Measurements from ENCODE around the gene PIP5KL1.

Gene PIP5KL1

GRCh38 chr9:127912882-127913281, 17.7 kb downstream of the PIP5KL1 start:
- no peak for DNase-seq

- no peak for DNase-seq
Measured at GRCh38 chr9:127912296-127912695, 18.3 kb downstream of the PIP5KL1 start.

- DNase-seq, result peak; percentile 69
Measured at GRCh38 chr9:127910613-127911205, 19.9 kb downstream of the PIP5KL1 start.

DNA sequence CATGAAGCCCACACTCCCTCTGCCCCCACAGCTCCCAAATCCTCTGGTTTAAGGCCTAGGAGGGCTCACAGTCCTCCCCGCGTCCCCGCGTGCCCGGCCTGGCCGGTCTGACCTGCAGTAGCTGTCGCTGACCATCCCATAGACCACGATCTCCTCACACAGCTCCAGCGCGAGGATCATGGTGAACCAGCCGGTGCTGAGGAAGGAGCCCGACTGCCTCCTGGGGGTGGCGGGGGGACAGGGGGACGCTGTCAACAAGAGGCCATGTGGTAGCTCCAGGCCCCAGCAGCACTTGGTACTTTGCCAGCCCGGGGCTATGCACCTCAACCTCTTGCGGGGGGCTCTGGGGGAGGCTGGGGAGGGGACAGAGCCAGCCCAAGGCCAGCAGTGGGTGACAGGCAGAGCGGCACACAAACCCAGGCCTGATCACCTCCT, 20.7 kb downstream of the PIP5KL1 start:
- no peak for DNase-seq

- DNase-seq, result no peak
Measured at GRCh38 chr9:127908660-127908926, 22.0 kb downstream of the PIP5KL1 start.

DNA sequence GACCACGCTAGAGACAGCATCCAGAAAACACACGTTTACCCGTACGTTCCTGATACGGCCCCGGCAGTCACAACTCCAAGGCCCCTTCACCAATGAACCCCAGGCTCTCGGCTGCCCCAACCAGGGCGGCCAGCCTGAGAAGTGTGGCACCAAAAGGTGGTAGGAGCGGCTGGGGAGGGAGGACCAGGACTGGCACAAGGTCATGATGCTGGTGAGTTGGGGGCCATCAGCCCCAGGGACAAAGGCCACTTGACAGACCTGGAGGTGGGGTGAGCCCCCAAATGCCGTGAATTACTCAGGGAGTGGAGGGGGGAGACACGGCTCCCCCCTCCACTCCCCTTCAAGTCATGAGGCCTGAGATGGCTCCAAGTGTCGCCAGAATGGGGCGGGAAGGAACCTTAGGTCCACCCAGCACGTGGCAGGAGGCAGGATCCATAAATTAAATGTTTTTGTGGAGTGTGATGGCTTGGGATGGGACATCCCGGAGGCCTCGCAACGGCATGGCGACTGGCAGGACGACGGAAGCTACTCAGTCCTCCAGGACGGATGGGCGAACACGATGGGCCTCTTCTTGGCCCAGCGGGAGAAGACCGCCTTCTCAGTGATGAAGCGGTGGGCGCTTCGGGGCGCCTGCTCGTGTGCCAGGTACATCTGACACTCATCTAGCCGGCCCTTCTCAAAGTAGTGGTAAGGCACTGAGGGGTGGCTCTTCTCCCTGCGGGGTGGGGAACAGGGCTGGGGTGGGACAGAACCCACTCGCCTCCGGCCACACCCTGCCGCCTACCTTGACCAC, 22.5 kb downstream of the PIP5KL1 start:
- no peak for DNase-seq

GRCh38 chr9:127905788-127906191, 24.8 kb downstream of the PIP5KL1 start:
- no peak for DNase-seq

DNA sequence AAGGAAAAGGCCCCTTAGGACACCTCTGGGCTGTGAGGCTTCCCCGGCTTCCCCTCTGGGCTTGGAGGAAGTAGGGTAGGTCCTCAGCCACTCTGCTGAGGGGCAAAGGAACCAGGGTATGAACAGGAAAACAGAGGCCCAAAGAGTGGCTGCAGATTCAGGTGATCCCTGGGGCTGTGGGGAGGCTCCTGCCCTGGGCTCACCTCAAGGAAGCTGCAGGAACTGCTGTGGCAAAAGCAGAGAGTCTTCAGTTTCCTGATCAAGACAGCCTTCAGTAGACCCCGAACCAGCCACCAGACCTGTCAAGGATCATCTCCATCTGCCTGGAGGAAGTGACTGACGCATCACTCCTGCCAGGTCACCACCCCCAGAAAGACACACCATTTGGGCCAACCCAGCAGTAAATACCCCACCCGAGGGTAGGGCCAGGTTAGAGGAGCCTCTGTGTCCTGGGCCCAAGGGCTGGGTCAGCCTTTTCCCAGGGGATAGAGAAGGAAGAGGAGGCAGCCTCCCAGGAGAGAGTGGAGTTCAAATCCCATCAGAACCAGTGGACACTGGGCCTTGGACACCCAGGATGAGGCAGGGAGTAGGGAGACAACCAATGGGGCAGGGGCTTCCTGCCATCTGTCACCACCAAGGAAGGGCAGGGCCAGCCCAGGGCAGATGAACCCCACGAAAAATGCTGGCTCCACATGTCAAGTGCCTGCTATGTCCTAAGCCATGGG, 25.4 kb downstream of the PIP5KL1 start:
- no peak for DNase-seq

- no peak for DNase-seq
Measured at GRCh38 chr9:127904561-127905003, 26.0 kb downstream of the PIP5KL1 start.

DNA sequence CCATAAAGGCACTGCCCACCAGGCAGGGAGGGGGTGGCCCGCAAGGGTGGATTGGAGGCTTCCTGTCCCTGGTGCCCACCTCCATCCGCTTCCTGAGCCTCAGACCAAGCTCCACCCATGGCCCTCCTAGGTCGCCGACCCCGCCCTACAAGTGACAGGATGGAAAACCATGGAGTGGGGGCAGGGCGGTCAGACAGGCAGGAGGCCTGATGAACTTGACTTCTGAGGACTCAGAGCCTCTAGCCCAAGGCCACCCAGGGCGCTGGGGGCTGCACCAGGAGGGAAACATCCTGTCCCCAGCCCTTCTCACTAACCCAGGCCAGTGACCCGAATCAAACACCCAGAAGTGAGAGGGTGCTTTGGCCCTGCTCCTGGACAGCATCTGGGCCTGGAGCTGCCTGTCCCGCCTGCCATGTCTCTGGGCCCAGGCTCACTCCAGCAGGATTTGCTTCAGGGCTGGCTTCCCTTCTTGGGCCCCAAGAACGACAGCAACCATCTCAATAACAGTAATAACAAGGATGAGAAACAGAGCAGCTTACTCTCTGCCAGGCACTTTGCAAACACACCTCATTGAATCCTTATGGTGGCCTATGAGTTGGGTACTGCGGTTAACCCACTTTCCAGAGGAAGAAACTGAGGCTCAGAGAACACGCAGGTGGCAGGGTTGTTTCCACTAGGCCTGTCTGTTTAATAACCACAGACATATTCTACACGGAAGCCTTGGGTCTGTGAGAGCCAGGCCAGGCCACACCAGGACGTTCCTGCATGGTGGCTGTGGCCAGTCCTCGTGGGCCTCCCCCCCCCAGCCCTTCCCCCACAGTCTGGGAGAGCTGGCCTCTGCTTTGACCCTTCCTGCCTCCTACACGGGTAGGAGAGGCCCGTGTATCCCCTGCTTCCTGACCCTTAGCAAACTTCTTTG, 26.8 kb downstream of the PIP5KL1 start:
- peak; percentile 49 for DNase-seq

- DNase-seq, result peak; percentile 78
Measured at GRCh38 chr9:127899128-127899943, 31.2 kb downstream of the PIP5KL1 start, which contains the start of gene ST6GALNAC6. TSS of gene ST6GALNAC6 (minus strand) at chr9:127899603. CDS start at chr9:127897981, 1,622 bp downstream.

DNA sequence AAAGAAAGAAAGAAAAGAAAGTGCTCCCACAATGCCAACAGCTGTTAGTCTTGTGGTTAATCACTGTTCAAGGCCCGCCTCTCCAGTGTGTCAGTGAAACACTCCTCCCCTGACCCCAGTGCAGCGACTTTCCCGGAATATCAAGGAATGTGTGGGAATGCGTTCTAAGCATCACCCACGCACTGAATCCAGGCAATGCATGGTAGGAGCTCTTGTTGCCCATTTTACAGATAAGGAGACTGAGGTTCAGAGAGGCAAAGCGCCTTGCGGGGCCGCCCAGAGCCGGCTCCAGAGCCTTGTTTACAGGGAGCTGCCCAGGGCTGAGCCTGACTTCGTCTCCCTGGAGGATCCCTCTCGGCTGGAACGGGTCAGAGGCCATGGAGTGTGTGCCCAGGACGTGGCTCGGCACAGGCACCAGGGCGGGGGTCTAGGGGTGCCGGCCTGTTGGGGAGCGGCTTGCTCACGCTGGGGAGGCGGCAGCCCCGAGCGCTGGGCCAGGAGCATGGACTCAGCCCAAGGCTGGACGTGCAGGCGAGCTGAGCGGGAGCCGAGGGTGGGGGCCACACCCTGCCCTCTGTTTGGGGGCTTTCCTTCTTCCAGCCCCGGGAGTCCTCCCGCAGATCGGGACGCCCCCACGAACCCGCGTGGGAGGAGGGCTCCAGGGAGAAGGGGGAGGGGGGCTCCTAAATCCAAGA, 32.0 kb downstream of the PIP5KL1 start:
- DNase-seq, result peak; percentile 36

DNA sequence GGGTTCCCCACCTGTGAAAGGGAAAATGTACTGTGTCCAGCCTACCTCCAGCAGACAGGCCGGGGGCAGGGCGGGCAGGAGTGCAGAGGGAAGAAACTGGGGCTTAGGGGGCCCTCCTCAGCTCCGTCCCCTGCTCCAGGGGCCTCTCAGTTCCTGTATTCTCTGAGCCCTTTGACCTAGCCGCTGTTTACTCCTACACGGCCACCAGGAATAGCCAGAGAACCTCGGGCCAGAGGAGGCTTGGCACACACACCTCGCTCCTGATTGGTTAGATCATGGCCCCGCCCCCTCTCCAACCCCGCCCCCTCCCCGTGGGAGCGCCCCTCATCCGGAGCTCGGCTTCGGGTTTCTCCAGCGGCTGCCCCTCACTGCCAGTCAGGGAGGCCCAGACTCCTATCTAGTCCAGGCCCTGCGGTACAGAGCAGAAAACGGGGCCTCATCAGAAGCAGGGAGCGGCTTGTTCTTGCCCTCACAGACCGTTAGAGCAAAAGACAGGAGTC, 33.3 kb downstream of the PIP5KL1 start:
- peak; percentile 79 for DNase-seq

DNA sequence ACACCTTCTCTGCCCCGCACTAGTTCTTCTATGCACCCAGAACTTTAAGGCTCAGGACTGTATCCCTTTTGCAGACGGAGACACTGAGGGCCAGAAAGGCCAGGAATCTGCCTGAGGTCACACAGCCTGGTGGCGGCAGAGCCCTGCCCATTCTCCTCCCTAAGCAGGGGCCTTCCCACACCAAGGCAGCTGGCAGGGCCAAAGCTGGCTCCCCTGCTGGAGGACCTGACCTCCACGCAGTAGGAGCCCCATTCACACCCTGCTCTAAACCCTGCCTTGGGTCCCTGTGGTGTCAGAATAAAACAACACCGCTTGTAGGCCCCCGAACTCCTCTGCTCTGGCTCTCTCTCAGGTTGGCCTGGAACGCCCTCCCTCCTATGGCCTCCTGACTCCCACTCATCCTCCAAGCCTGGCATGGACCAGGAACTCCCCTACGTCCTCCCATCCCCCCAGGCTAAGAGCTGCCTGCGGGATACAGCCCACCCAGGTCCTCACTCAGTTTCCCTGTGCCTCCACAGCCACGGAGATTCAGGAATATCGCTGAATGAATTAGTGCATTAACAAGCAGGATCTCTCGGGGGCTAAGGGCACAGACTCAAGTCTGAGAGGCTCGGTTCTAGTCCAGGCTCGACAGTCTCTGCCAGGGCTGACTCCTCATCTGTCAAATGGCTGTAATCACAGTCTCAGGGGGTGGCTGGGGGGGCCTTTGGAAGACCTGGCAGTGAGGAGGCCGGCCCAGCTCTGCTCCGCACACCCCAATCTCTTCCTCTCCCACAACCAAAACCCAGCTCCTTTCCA, 34.0 kb downstream of the PIP5KL1 start:
- no peak for DNase-seq

DNA sequence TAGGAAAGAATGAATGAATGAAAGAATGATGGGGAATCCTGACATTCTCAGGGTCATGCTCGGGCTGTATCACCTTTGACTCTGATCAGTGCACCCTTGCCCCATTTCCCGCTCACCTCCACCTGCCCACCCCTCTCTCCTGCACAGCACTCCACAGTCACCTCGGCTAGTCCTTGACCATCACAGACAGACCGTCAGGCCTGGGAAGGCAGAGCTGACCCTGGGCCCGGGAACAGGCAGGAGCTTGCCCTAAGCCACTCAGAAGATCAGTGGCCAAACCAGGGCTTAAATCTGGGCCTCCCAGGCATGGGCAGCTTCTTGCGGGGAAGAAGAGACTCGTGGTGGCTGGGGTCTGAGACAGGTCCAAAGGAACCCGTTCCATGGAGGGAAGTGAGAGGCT, 34.8 kb downstream of the PIP5KL1 start:
- no peak for DNase-seq

- DNase-seq, result no peak
Measured at GRCh38 chr9:127893392-127893791, 37.2 kb downstream of the PIP5KL1 start.

DNA sequence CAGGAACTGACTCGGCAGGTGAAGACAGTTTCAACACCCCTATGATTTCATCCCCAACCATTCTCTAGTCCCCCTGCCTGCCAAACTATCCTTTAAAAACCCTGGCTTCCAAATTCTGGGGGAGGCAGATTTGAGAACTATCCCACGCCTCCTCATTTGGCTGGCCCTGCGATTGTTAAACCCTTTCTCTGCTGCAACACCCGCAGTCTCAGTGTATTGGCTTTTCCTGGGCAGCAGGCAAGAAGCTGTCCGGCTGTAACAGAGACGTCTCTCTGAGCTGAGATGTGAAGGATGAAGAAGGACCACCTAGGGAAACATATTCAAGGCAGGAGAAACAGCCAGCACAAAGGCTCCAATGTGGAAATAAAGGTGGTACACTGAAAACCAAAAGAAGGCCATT, 37.7 kb downstream of the PIP5KL1 start:
- DNase-seq, result no peak

GRCh38 chr9:127890053-127890452, 40.5 kb downstream of the PIP5KL1 start:
- DNase-seq, result no peak

GRCh38 chr9:127887792-127888191, 42.8 kb downstream of the PIP5KL1 start:
- peak; percentile 34 for DNase-seq

GRCh38 chr9:127886401-127886972, 44.1 kb downstream of the PIP5KL1 start:
- DNase-seq, result peak; percentile 24

Measured in NCI-H82 (cell line).